ENCODE measurements around the gene GTF2IRD1.

- TF ChIP-seq POLR2A (IDR thresholded peaks at IDR 0.05; ENCODE audit: low read depth, low read length): no peak
- no peak for TF ChIP-seq POLR2AphosphoS5 (IDR thresholded peaks at IDR 0.05; ENCODE audit: low read depth, low read length)
- TF ChIP-seq TAF1 (IDR thresholded peaks at IDR 0.05; ENCODE audit: low read depth, low read length): no peak
Observed at GRCh38 chr7:74505471-74506324, 52.0 kb downstream of the GTF2IRD1 start.

Data from GM12891 (cell line).